H1 (cell line): ENCODE data around the gene GNAO1. TPM values are rescaled to one million over a fixed set of nuclear protein-coding genes. Genes with fewer than 3 reads are reported as not detected.

Experiments used
- BACH1 ChIP-seq: IDR thresholded peaks from 2 replicates; pipeline ENCODE4 v1.6.1; 2012; ENCODE audit warnings: low read length, improper control_type of control experiment
- CEBPB ChIP-seq: IDR thresholded peaks from 2 replicates; pipeline ENCODE4 v1.6.1; 2012; ENCODE audit warnings: low read depth, low read length
- NRF1 ChIP-seq: IDR thresholded peaks from 2 replicates; pipeline ENCODE4 v1.6.1; 2011; ENCODE audit warnings: mild to moderate bottlenecking, low read depth, low read length, improper control_type of control experiment
- SIN3A ChIP-seq, 2 experiments: IDR thresholded peaks in 1 of 2; conservative IDR thresholded peaks in 1 of 2; 2 replicates each; pipeline ENCODE4 v1.6.1; 2011 to 2012; ENCODE audit warnings: low read length in 2 of 2, improper control_type of control experiment in 1 of 2, low read depth in 1 of 2, mild to moderate bottlenecking in 1 of 2
- SRF ChIP-seq: IDR thresholded peaks from 2 replicates; pipeline ENCODE4 v1.6.1; 2011; ENCODE audit warnings: mild to moderate bottlenecking, low read depth, low read length, moderate library complexity
- SUZ12 ChIP-seq: fragments of 200-600 bp; sonication (generic); IDR thresholded peaks from 2 replicates; pipeline ENCODE4 v1.6.1; 2012; ENCODE audit warnings: mild to moderate bottlenecking, inconsistent platforms, low read length, moderate library complexity, mixed read lengths
- polyA plus RNA-seq, 7 experiments: library from polyadenylated mRNA; depleted of rRNA in 3 of 7; stranded (reverse) in 5 of 7; unstranded in 2 of 7; fragments of >200 nt in 5 of 7; fragments of 200-250 nt in 2 of 7; gene quantifications; 1 replicate in 5 of 7; 2 replicates in 1 of 7; 4 replicates in 1 of 7; pipeline versions ENCODE4 v1.2.1 to v1.2.3, GENCODE V29; 2011 to 2013; ENCODE audit warnings: missing spikeins in 2 of 7, mixed read lengths in 2 of 7
- total RNA-seq: library from RNA; stranded (reverse); fragmentation: NEBNext Ultra II Directional; extraction: Animal tissue kit (Norgen Biotek cat#: 25700); gene quantifications from 2 replicates; pipeline ENCODE4 v1.2.1, GENCODE V29; 2021

GNAO1 gene
- total and polyA plus RNA-seq, 2 of the 8 experiments (the other 6 are each of a cell fraction or from before 2014, with no cell fraction given): 6.7 to 34.4 TPM

DNA sequence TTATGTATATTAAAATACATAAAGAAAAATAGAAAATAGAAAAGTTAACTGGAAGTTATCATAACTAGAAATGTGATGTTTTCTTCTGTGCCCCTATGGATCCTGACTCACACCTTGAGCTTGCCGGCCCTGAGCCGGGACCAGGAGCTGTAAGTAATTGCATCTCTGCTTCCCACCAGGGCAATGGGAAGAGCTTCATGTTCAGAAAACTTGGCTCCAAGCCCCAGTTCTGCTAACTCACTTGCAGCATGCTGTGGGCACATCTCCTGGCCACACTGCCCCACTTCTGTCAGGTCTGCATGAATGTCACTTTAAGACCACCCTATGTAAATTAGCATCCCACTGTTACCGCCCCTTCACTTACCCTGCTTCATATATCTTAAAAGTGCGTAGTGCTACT, 37.2 kb downstream of the GNAO1 start (continued):
- TF ChIP-seq CEBPB: no peak
- TF ChIP-seq BACH1: no peak
- TF ChIP-seq SIN3A (conservative IDR thresholded peaks at IDR 0.05 in 1 of 2, IDR thresholded peaks at IDR 0.05 in 1 of 2; ENCODE audit: low read depth in 1 of 2, low read length in 2 of 2): no peak
- no peak for TF ChIP-seq SUZ12
- TF ChIP-seq NRF1: no peak
- TF ChIP-seq SRF: no peak
- TF ChIP-seq, all 59 proteins: peak for 0
